Measurements from ENCODE around the gene KIF12. TPM values are rescaled to one million over a fixed set of nuclear protein-coding genes. Genes with fewer than 3 reads are reported as not detected.

Gene KIF12
- total and polyA plus RNA-seq, 2 of the 13 experiments (the other 11 are each of a cell fraction or from before 2014, with no cell fraction given), result 1.8 to 12.5 TPM

GRCh38 chr9:114078021-114078780, 20.9 kb downstream of the KIF12 start, which contains the start of gene AMBP (continued):
- TF ChIP-seq PLSCR1 (CRISPR knock-in tag; IDR thresholded peaks at IDR 0.05; ENCODE audit: borderline replicate concordance), result no peak
- TF ChIP-seq ZNF326 (CRISPR knock-in tag; IDR thresholded peaks at IDR 0.05; ENCODE audit: borderline replicate concordance), result no peak
- TF ChIP-seq CREM (IDR thresholded peaks at IDR 0.05), result peak; percentile 86
- TF ChIP-seq CREM (CRISPR knock-in tag; IDR thresholded peaks at IDR 0.05), result no peak
- peak; percentile 77; the same call in 1 of the 2 replicates for TF ChIP-seq EED (CRISPR knock-in tag; IDR thresholded peaks at IDR 0.05)
- TF ChIP-seq, protein P1, sequence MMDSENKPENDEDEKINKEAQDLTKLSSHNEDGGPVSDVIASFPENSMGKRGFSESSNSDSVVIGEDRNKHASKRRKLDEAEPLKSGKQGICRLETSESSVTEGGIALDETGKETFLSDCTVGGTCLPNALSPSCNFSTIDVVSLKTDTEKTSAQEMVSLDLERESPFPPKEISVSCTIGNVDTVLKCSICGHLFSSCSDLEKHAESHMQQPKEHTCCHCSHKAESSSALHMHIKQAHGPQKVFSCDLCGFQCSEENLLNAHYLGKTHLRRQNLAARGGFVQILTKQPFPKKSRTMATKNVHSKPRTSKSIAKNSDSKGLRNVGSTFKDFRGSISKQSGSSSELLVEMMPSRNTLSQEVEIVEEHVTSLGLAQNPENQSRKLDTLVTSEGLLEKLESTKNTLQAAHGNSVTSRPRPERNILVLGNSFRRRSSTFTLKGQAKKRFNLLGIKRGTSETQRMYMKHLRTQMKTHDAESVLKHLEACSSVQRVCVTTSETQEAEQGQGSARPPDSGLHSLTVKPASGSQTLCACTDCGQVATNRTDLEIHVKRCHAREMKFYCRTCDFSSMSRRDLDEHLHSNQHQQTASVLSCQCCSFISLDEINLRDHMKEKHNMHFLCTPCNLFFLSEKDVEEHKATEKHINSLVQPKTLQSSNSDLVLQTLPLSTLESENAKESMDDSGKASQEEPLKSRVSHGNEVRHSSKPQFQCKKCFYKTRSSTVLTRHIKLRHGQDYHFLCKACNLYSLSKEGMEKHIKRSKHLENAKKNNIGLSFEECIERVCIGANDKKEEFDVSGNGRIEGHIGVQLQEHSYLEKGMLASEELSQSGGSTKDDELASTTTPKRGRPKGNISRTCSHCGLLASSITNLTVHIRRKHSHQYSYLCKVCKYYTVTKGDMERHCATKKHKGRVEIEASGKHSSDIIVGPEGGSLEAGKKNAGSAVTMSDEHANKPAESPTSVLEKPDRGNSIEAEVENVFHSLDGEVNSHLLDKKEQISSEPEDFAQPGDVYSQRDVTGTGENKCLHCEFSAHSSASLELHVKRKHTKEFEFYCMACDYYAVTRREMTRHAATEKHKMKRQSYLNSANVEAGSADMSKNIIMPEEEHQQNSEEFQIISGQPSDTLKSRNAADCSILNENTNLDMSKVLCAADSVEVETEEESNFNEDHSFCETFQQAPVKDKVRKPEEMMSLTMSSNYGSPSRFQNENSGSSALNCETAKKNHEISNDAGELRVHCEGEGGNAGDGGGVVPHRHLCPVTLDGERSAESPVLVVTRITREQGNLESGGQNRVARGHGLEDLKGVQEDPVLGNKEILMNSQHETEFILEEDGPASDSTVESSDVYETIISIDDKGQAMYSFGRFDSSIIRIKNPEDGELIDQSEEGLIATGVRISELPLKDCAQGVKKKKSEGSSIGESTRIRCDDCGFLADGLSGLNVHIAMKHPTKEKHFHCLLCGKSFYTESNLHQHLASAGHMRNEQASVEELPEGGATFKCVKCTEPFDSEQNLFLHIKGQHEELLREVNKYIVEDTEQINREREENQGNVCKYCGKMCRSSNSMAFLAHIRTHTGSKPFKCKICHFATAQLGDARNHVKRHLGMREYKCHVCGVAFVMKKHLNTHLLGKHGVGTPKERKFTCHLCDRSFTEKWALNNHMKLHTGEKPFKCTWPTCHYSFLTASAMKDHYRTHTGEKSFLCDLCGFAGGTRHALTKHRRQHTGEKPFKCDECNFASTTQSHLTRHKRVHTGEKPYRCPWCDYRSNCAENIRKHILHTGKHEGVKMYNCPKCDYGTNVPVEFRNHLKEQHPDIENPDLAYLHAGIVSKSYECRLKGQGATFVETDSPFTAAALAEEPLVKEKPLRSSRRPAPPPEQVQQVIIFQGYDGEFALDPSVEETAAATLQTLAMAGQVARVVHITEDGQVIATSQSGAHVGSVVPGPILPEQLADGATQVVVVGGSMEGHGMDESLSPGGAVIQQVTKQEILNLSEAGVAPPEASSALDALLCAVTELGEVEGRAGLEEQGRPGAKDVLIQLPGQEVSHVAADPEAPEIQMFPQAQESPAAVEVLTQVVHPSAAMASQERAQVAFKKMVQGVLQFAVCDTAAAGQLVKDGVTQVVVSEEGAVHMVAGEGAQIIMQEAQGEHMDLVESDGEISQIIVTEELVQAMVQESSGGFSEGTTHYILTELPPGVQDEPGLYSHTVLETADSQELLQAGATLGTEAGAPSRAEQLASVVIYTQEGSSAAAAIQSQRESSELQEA (CRISPR knock-in tag; IDR thresholded peaks at IDR 0.05; ENCODE audit: not compliant biosample characterization), result no peak
- no peak for TF ChIP-seq ZBTB8A (CRISPR knock-in tag; IDR thresholded peaks at IDR 0.05; ENCODE audit: borderline replicate concordance, low read depth)
- no peak for TF ChIP-seq ZNF674 (CRISPR knock-in tag; IDR thresholded peaks at IDR 0.05; ENCODE audit: low read depth)
- no peak for TF ChIP-seq ZNF557 (CRISPR knock-in tag; IDR thresholded peaks at IDR 0.05)
- peak; percentile 96 for TF ChIP-seq HNF4A (CRISPR knock-in tag; IDR thresholded peaks at IDR 0.05)
- TF ChIP-seq ZNF720 (CRISPR knock-in tag; IDR thresholded peaks at IDR 0.05), result no peak
- peak; percentile 79 for TF ChIP-seq ZNF781 (CRISPR knock-in tag; IDR thresholded peaks at IDR 0.05; ENCODE audit: borderline replicate concordance, not compliant biosample characterization)
- TF ChIP-seq TFDP1 (CRISPR knock-in tag; IDR thresholded peaks at IDR 0.05; ENCODE audit: borderline replicate concordance), result no peak; the same call in 1 of the 2 replicates
- TF ChIP-seq ELF3 (CRISPR knock-in tag; IDR thresholded peaks at IDR 0.05), result peak; percentile 87
- TF ChIP-seq, protein P2, sequence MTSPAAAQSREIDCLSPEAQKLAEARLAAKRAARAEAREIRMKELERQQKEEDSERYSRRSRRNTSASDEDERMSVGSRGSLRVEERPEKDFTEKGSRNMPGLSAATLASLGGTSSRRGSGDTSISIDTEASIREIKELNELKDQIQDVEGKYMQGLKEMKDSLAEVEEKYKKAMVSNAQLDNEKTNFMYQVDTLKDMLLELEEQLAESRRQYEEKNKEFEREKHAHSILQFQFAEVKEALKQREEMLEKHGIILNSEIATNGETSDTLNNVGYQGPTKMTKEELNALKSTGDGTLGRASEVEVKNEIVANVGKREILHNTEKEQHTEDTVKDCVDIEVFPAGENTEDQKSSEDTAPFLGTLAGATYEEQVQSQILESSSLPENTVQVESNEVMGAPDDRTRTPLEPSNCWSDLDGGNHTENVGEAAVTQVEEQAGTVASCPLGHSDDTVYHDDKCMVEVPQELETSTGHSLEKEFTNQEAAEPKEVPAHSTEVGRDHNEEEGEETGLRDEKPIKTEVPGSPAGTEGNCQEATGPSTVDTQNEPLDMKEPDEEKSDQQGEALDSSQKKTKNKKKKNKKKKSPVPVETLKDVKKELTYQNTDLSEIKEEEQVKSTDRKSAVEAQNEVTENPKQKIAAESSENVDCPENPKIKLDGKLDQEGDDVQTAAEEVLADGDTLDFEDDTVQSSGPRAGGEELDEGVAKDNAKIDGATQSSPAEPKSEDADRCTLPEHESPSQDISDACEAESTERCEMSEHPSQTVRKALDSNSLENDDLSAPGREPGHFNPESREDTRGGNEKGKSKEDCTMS (CRISPR knock-in tag; conservative IDR thresholded peaks at IDR 0.05), result no peak
- peak; percentile 72; the same call in 1 of the 2 replicates for TF ChIP-seq KAT2B (IDR thresholded peaks at IDR 0.05; ENCODE audit: borderline replicate concordance, low read depth, low read length)
